Subcutaneous adipose tissue (tissue), 4 donors: Measurements from ENCODE around the gene EPN3. TPM values are rescaled to one million over a fixed set of nuclear protein-coding genes. Genes with fewer than 3 reads are reported as not detected.

Source experiments
- CTCF ChIP-seq: fragments of 450-650 bp; IDR thresholded peaks from one replicate; pipeline ENCODE4 v1.5.1; 2016; ENCODE audit warnings: low read depth, mild to moderate bottlenecking, control low read depth, antibody characterized with exemption, moderate library complexity
- total RNA-seq, 4 donors: library from RNA; depleted of rRNA; stranded (reverse); fragments of >200 nt; gene quantifications; one replicate each; pipeline ENCODE4 v1.1.0, GENCODE V29; 2016

The EPN3 gene
- total RNA-seq, 4 donors from 2014 or later, result not detected

GRCh38 chr17:50571681-50572080, 39.1 kb downstream of the EPN3 start:
- TF ChIP-seq CTCF, result no peak

GRCh38 chr17:50572541-50572940, 40.0 kb downstream of the EPN3 start:
- no peak for TF ChIP-seq CTCF

- no peak for TF ChIP-seq CTCF
Measured at GRCh38 chr17:50573866-50574611, 41.5 kb downstream of the EPN3 start.

- TF ChIP-seq CTCF, result no peak
Measured at GRCh38 chr17:50575581-50576210, 43.2 kb downstream of the EPN3 start.

- no peak for TF ChIP-seq CTCF
Measured at GRCh38 chr17:50576864-50577263, 44.3 kb downstream of the EPN3 start.

GRCh38 chr17:50577451-50577954, 45.0 kb downstream of the EPN3 start:
- TF ChIP-seq CTCF, result no peak

- TF ChIP-seq CTCF, result no peak
Measured at GRCh38 chr17:50578173-50578572, 45.6 kb downstream of the EPN3 start.
